ENCODE results near the gene BCAS3. TPM values are rescaled to one million over a fixed set of nuclear protein-coding genes. Genes with fewer than 3 reads are reported as not detected.
"Not testable (repeated sequence)": the region's sequence is repeated elsewhere in the genome, so short reads cannot be mapped to it uniquely, and the experiment has no call there.

Gene BCAS3
- total RNA-seq, 1 experiment from 2014 or later, result 14.3 TPM

GRCh38 chr17:60857556-60858080, 180.0 kb downstream of the BCAS3 start:
- no peaks in the 10 kb centered on the region for H3K27me3 ChIP-seq (replicated peaks)
- H3K4me3 ChIP-seq, result no peak overlapping the region
- no peak for DNase-seq (ENCODE audit: low read depth in 1 of 2, low spot score in 2 of 2)

GRCh38 chr17:60862482-60862881, 184.8 kb downstream of the BCAS3 start:
- Histone ChIP-seq H3K27me3 (replicated peaks) (no peaks in the 10 kb centered on the region), H3K4me3 (no peak overlapping the region), H3K27ac (no peak overlapping the region), H3K9me3 (replicated peaks) (no peaks in the 10 kb centered on the region), H3K36me3 (no peaks in the 10 kb centered on the region), H3K4me1 (replicated peaks) (no peaks in the 10 kb centered on the region; the same call in 1 of the 2 replicates)
- DNase-seq (ENCODE audit: low read depth in 1 of 2, low spot score in 2 of 2), result no peak

More at GRCh38 chr17:60857556-60858080, 180.0 kb downstream of the BCAS3 start:
- H3K36me3 ChIP-seq, result no peaks in the 10 kb centered on the region
- H3K4me1 ChIP-seq (replicated peaks), result no peaks in the 10 kb centered on the region
- H3K9me3 ChIP-seq (replicated peaks), result no peaks in the 10 kb centered on the region
- H3K27ac ChIP-seq, result no peak overlapping the region

GRCh38 chr17:60863892-60864707, 186.4 kb downstream of the BCAS3 start:
- no peaks in the 10 kb centered on the region for H3K27me3 ChIP-seq (replicated peaks)
- H3K27ac ChIP-seq, result no peak overlapping the region
- H3K9me3 ChIP-seq (replicated peaks), result no peaks in the 10 kb centered on the region
- H3K4me3 ChIP-seq, result no peak overlapping the region
- DNase-seq (ENCODE audit: low read depth in 1 of 2, low spot score in 2 of 2), result no peak
- no peaks in the 10 kb centered on the region; the same call in 1 of the 2 replicates for H3K4me1 ChIP-seq (replicated peaks)
- no peaks in the 10 kb centered on the region for H3K36me3 ChIP-seq

GRCh38 chr17:60864708-60865005, 187.0 kb downstream of the BCAS3 start:
- Histone ChIP-seq H3K27me3 (replicated peaks) (no peaks in the 10 kb centered on the region), H3K27ac (no peak overlapping the region), H3K4me3 (no peak overlapping the region), H3K9me3 (replicated peaks) (no peaks in the 10 kb centered on the region), H3K36me3 (no peaks in the 10 kb centered on the region), H3K4me1 (replicated peaks) (no peaks in the 10 kb centered on the region; the same call in 1 of the 2 replicates)
- no peak for DNase-seq (ENCODE audit: low read depth in 1 of 2, low spot score in 2 of 2)

GRCh38 chr17:60874772-60875171, 197.1 kb downstream of the BCAS3 start:
- no peaks in the 10 kb centered on the region for H3K9me3 ChIP-seq (replicated peaks)
- no peak overlapping the region for H3K27ac ChIP-seq
- H3K36me3 ChIP-seq, result no peaks in the 10 kb centered on the region
- H3K4me3 ChIP-seq, result no peak overlapping the region
- no peak for DNase-seq (ENCODE audit: low read depth in 1 of 2, low spot score in 2 of 2)
- H3K27me3 ChIP-seq (replicated peaks), result no peaks in the 10 kb centered on the region
- no peaks in the 10 kb centered on the region for H3K4me1 ChIP-seq (replicated peaks)

- not testable (repeated sequence) for H3K27me3 ChIP-seq (replicated peaks); H3K4me1 ChIP-seq (replicated peaks); H3K27ac ChIP-seq; H3K4me3 ChIP-seq; DNase-seq (ENCODE audit: low read depth in 1 of 2, low spot score in 2 of 2); H3K36me3 ChIP-seq; H3K9me3 ChIP-seq (replicated peaks)
Observed at GRCh38 chr17:60886731-60887613, 209.3 kb downstream of the BCAS3 start.

- no peaks in the 10 kb centered on the region for H3K27me3 ChIP-seq (replicated peaks)
- no peaks in the 10 kb centered on the region for H3K9me3 ChIP-seq (replicated peaks)
- H3K4me1 ChIP-seq (replicated peaks), result no peaks in the 10 kb centered on the region
- no peaks in the 10 kb centered on the region for H3K36me3 ChIP-seq
- H3K27ac ChIP-seq, result no peak overlapping the region
- DNase-seq (ENCODE audit: low read depth in 1 of 2, low spot score in 2 of 2), result no peak
- H3K4me3 ChIP-seq, result no peak overlapping the region
Observed at GRCh38 chr17:60887614-60888028, 210.0 kb downstream of the BCAS3 start.

- no peak for DNase-seq (ENCODE audit: low read depth in 1 of 2, low spot score in 2 of 2)
- H3K4me1 ChIP-seq (replicated peaks), result no peaks in the 10 kb centered on the region
- no peaks in the 10 kb centered on the region for H3K27me3 ChIP-seq (replicated peaks)
- H3K27ac ChIP-seq, result no peak overlapping the region
- no peak overlapping the region for H3K4me3 ChIP-seq
- H3K9me3 ChIP-seq (replicated peaks), result no peaks in the 10 kb centered on the region
- H3K36me3 ChIP-seq, result no peaks in the 10 kb centered on the region
Observed at GRCh38 chr17:60888812-60889709, 211.4 kb downstream of the BCAS3 start.

- Histone ChIP-seq H3K27ac (no peak overlapping the region), H3K9me3 (replicated peaks) (no peaks in the 10 kb centered on the region), H3K27me3 (replicated peaks) (no peaks in the 10 kb centered on the region), H3K4me1 (replicated peaks) (no peaks in the 10 kb centered on the region), H3K36me3 (no peaks in the 10 kb centered on the region), H3K4me3 (no peak overlapping the region)
- no peak for DNase-seq (ENCODE audit: low read depth in 1 of 2, low spot score in 2 of 2)
Observed at GRCh38 chr17:60891149-60891548, 213.5 kb downstream of the BCAS3 start.

- no peak for DNase-seq (ENCODE audit: low read depth in 1 of 2, low spot score in 2 of 2)
- Histone ChIP-seq H3K4me1 (replicated peaks) (no peaks in the 10 kb centered on the region), H3K36me3 (no peaks in the 10 kb centered on the region), H3K4me3 (no peak overlapping the region), H3K27me3 (replicated peaks) (no peaks in the 10 kb centered on the region), H3K27ac (no peak overlapping the region), H3K9me3 (replicated peaks) (no peaks in the 10 kb centered on the region)
Observed at GRCh38 chr17:60893475-60893874, 215.8 kb downstream of the BCAS3 start.

GRCh38 chr17:60896996-60897395, 219.3 kb downstream of the BCAS3 start:
- Histone ChIP-seq H3K4me3 (no peak overlapping the region), H3K4me1 (replicated peaks) (peaks cover 11% of the 10 kb centered on the region), H3K9me3 (replicated peaks) (no peaks in the 10 kb centered on the region), H3K27ac (no peak overlapping the region), H3K36me3 (no peaks in the 10 kb centered on the region), H3K27me3 (replicated peaks) (no peaks in the 10 kb centered on the region)
- DNase-seq (ENCODE audit: low read depth in 1 of 2, low spot score in 2 of 2), result no peak

- Histone ChIP-seq H3K4me3 (no peak overlapping the region), H3K36me3 (no peaks in the 10 kb centered on the region), H3K27me3 (replicated peaks) (no peaks in the 10 kb centered on the region), H3K9me3 (replicated peaks) (no peaks in the 10 kb centered on the region), H3K27ac (no peak overlapping the region), H3K4me1 (replicated peaks) (peaks cover 32% of the 10 kb centered on the region)
- DNase-seq (ENCODE audit: low read depth in 1 of 2, low spot score in 2 of 2), result no peak
Observed at GRCh38 chr17:60899115-60899514, 221.5 kb downstream of the BCAS3 start.

GRCh38 chr17:60900688-60901087, 223.0 kb downstream of the BCAS3 start:
- H3K36me3 ChIP-seq, result no peaks in the 10 kb centered on the region
- H3K27me3 ChIP-seq (replicated peaks), result no peaks in the 10 kb centered on the region
- peaks cover 34% of the 10 kb centered on the region for H3K4me1 ChIP-seq (replicated peaks)
- no peak for DNase-seq (ENCODE audit: low read depth in 1 of 2, low spot score in 2 of 2)
- H3K9me3 ChIP-seq (replicated peaks), result no peaks in the 10 kb centered on the region
- peak overlapping the region; percentile 86; the same call in 1 of the 2 replicates for H3K27ac ChIP-seq
- no peak overlapping the region for H3K4me3 ChIP-seq

Data from SJSA1 (cell line).